Loucy (cell line): Measurements from ENCODE around the gene CENPT.

ENCODE experiments used
- H2AFZ ChIP-seq: fragments of 200-600 bp; sonication (generic); 2 replicates; pipeline ENCODE4 v1.6.0; 2016; ENCODE audit warnings: antibody characterized with exemption, mild to moderate bottlenecking, low read length, moderate library complexity
- H3F3A ChIP-seq: fragments of 200-600 bp; 2 replicates; pipeline ENCODE4 v1.6.0; 2016; ENCODE audit warnings: antibody characterized with exemption, low read depth, mild to moderate bottlenecking
- H3K27me3 ChIP-seq: fragments of 200-600 bp; sonication (generic); 2 replicates; pipeline ENCODE4 v1.6.1; 2014; ENCODE audit warnings: low read length, mild to moderate bottlenecking; ENCODE audit not compliant: insufficient read depth, poor library complexity, severe bottlenecking
- H3K36me3 ChIP-seq: fragments of 200-600 bp; sonication (generic); 2 replicates; pipeline ENCODE4 v1.6.1; 2016; ENCODE audit warnings: low read length; ENCODE audit not compliant: insufficient read depth
- H3K4me1 ChIP-seq: fragments of 200-600 bp; sonication (generic); 2 replicates; pipeline ENCODE4 v1.5.1; 2014; ENCODE audit warnings: low read length, mild to moderate bottlenecking; ENCODE audit not compliant: insufficient read depth, poor library complexity, severe bottlenecking
- H3K4me2 ChIP-seq: fragments of 200-600 bp; sonication (generic); 2 replicates; pipeline ENCODE4 v1.6.0; 2014; ENCODE audit warnings: antibody characterized with exemption, low read length, low read depth, mild to moderate bottlenecking; ENCODE audit not compliant: poor library complexity, severe bottlenecking
- H3K4me3 ChIP-seq: fragments of 200-600 bp; sonication (generic); 2 replicates; pipeline ENCODE4 v1.5.1; 2014; ENCODE audit warnings: low read length, mild to moderate bottlenecking, mixed read lengths; ENCODE audit not compliant: poor library complexity, severe bottlenecking
- H3K79me2 ChIP-seq: fragments of 200-600 bp; sonication (generic); 2 replicates; pipeline ENCODE4 v1.6.1; 2014; ENCODE audit warnings: low read length; ENCODE audit not compliant: insufficient read depth
- H3K9ac ChIP-seq: fragments of 200-600 bp; sonication (generic); 2 replicates; pipeline ENCODE4 v1.6.0; 2014; ENCODE audit warnings: mild to moderate bottlenecking, low read depth, low read length, moderate library complexity; ENCODE audit not compliant: poor library complexity, severe bottlenecking
- H3K9me2 ChIP-seq: fragments of 200-600 bp; sonication (generic); replicated peaks from 2 replicates; pipeline ENCODE4 v1.6.1; 2016; ENCODE audit warnings: low read depth, low read length, mixed read lengths
- H3K9me3 ChIP-seq: fragments of 200-600 bp; sonication (generic); 2 replicates; pipeline ENCODE4 v1.6.1; 2014; ENCODE audit warnings: mild to moderate bottlenecking, antibody characterized with exemption, low read length, low read depth; ENCODE audit not compliant: insufficient read depth
- H4K20me1 ChIP-seq: fragments of 200-600 bp; sonication (generic); 2 replicates; pipeline ENCODE4 v1.6.0; 2014; ENCODE audit warnings: antibody characterized with exemption, low read length, mild to moderate bottlenecking; ENCODE audit not compliant: insufficient read depth, poor library complexity, severe bottlenecking
- EZH2phosphoT487 ChIP-seq: fragments of 200-600 bp; IDR thresholded peaks from 2 replicates; pipeline ENCODE4 v1.6.1; 2018; ENCODE audit warnings: antibody characterized with exemption, mild to moderate bottlenecking, moderate library complexity, borderline replicate concordance
- TF ChIP-seq, protein P1 (sequence below): fragments of 200-600 bp; sonication (generic); conservative IDR thresholded peaks from 2 replicates; pipeline ENCODE4 v1.5.1; 2014; ENCODE audit warnings: mild to moderate bottlenecking, antibody characterized with exemption, low read length

The CENPT gene

DNA sequence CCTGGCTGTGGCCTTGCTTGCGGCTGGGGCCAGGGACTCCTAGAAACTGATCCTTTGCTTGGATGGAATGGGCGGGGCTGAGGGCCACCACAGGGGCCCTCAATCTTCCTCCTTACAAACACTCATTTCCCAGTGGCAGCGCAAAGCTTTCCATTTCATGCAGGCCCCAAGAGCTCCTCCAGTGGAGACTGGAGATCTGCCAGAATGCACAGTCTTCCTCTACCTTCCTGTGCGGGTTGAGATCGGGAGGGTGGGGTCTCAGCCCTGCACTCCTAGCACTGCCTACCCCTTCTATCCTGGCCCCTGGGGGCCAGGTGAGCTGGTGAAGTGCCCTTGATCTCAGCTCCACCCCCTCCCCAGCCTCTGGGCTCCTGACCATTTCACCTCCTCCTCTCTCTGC, 38.9 kb upstream of the CENPT start:
- Histone ChIP-seq H3K79me2 (no peaks in the 10 kb centered on the region), H3K4me1 (no peaks in the 10 kb centered on the region), H4K20me1 (no peaks in the 10 kb centered on the region), H2AFZ (no peak overlapping the region), H3K27me3 (no peaks in the 10 kb centered on the region), H3K9me3 (no peaks in the 10 kb centered on the region), H3K36me3 (peaks cover 51% of the 10 kb centered on the region; the same call in 1 of the 2 replicates), H3K9me2 (no peaks in the 10 kb centered on the region), H3K4me3 (no peak overlapping the region), H3F3A (no peaks in the 10 kb centered on the region), H3K4me2 (no peak overlapping the region), H3K9ac (no peak overlapping the region)
- TF ChIP-seq EZH2phosphoT487: no peak

DNA sequence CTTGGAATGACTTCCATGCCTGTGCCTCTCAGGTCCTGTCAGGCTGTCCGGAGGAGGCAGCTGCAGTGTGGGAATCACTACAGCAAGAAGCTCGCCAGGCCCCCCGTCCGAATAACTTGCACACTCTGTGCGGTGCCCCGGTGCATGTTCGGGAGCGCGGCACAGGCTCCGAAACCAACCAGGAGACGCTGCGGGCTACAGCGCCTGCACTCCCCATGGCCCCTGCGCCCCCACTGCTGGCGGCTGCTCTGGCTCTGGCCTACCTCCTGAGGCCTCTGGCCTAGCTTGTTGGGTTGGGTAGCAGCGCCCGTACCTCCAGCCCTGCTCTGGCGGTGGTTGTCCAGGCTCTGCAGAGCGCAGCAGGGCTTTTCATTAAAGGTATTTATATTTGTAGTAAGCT, 38.5 kb upstream of the CENPT start:
- Histone ChIP-seq H3F3A (no peaks in the 10 kb centered on the region), H3K4me1 (no peaks in the 10 kb centered on the region), H2AFZ (no peak overlapping the region), H3K9ac (no peak overlapping the region), H3K9me3 (no peaks in the 10 kb centered on the region), H3K9me2 (no peaks in the 10 kb centered on the region), H3K4me2 (no peak overlapping the region), H3K4me3 (no peak overlapping the region), H3K79me2 (no peaks in the 10 kb centered on the region), H3K36me3 (peaks cover 55% of the 10 kb centered on the region; the same call in 1 of the 2 replicates), H4K20me1 (no peaks in the 10 kb centered on the region), H3K27me3 (no peaks in the 10 kb centered on the region)
- TF ChIP-seq, protein P1, sequence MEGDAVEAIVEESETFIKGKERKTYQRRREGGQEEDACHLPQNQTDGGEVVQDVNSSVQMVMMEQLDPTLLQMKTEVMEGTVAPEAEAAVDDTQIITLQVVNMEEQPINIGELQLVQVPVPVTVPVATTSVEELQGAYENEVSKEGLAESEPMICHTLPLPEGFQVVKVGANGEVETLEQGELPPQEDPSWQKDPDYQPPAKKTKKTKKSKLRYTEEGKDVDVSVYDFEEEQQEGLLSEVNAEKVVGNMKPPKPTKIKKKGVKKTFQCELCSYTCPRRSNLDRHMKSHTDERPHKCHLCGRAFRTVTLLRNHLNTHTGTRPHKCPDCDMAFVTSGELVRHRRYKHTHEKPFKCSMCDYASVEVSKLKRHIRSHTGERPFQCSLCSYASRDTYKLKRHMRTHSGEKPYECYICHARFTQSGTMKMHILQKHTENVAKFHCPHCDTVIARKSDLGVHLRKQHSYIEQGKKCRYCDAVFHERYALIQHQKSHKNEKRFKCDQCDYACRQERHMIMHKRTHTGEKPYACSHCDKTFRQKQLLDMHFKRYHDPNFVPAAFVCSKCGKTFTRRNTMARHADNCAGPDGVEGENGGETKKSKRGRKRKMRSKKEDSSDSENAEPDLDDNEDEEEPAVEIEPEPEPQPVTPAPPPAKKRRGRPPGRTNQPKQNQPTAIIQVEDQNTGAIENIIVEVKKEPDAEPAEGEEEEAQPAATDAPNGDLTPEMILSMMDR: no peak
- no peak for TF ChIP-seq EZH2phosphoT487

DNA sequence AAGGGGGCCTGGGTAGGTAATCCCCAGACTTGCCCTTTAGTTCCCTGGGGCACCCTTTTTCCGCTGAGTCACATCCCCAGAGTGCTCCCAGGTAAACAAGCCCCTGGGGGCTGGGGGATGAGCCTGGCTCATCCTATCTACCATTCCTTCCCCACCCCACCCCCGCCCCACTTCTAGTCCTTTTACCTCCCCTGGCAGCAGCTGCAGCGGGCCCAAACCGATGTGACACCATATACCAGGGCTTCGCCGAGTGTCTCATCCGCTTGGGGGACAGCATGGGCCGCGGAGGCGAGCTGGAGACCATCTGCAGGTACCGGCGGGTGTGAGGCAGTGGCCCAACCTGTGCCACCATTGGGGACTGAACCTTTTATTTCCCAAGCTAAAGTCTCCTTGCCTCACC, 38.1 kb upstream of the CENPT start:
- Histone ChIP-seq H3K27me3 (no peaks in the 10 kb centered on the region), H3K79me2 (no peaks in the 10 kb centered on the region), H3K9me3 (no peaks in the 10 kb centered on the region), H3K9me2 (no peaks in the 10 kb centered on the region), H3K4me2 (no peak overlapping the region), H2AFZ (no peak overlapping the region), H3K4me3 (no peak overlapping the region), H3K36me3 (peaks cover 60% of the 10 kb centered on the region; the same call in 1 of the 2 replicates), H3K4me1 (no peaks in the 10 kb centered on the region), H3K9ac (no peak overlapping the region), H4K20me1 (no peaks in the 10 kb centered on the region), H3F3A (no peaks in the 10 kb centered on the region)
- TF ChIP-seq EZH2phosphoT487: no peak
- TF ChIP-seq, protein P1: no peak

DNA sequence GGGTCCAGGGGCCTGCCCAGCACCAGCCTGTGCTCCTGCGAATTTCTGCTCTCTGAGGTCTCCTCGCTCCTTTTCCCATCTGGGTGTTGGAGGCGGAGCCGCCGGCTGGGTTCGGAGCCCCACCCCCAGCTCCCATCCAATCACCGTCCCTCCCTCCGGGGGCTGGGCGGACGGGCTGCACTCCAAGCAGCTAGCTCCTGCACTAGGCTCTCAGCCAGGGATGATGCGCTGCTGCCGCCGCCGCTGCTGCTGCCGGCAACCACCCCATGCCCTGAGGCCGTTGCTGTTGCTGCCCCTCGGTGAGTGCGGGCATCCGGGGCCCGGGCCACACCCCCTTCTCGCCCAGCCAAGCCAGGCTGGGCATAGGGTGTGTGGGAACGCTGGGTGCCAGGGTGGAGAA, 37.2 kb upstream of the CENPT start, which contains the start of gene NRN1L:
Gene NRN1L (plus strand): TSS at position 202 of the 400 bp plus-strand sequence. CDS start 19 bp downstream, at position 221.
- H3K9ac ChIP-seq: no peak within 1 kb of the TSS
- no peak within 1 kb of the TSS for H3K4me2 ChIP-seq
- no peak within 1 kb of the TSS for H2AFZ ChIP-seq

More for the DNA sequence above, 37.2 kb upstream of the CENPT start, which contains the start of gene NRN1L:
- Histone ChIP-seq H3K9me3 (no peaks in the 10 kb centered on the region), H3F3A (no peaks in the 10 kb centered on the region), H3K4me1 (no peaks in the 10 kb centered on the region), H3K4me3 (no peak within 1 kb of the TSS), H3K79me2 (no peaks in the 10 kb centered on the region), H3K9me2 (no peaks in the 10 kb centered on the region), H3K27me3 (no peaks in the 10 kb centered on the region), H4K20me1 (no peaks in the 10 kb centered on the region), H3K36me3 (peaks cover 68% of the 10 kb centered on the region; the same call in 1 of the 2 replicates)
- TF ChIP-seq, protein P1: no peak
- TF ChIP-seq EZH2phosphoT487: no peak
